ENCODE measurements around the gene LYPD6.

- no peak for TF ChIP-seq CTCF (IDR thresholded peaks at IDR 0.05)
- TF ChIP-seq POLR2A (IDR thresholded peaks at IDR 0.05), result no peak
These were observed 152.7 kb downstream of the LYPD6 start for GRCh38 chr2:149483004-149483605.

Data from body of pancreas (tissue), 4 donors.